HG03342 (cell line): Measurements from ENCODE around the gene GPER1.

Experiments
- ATAC-seq: cut with Tn5 transposase; IDR thresholded peaks from one replicate; pipeline ENCODE4 v1.9.1; 2021; ENCODE audit warnings: mild to moderate bottlenecking, moderate library complexity; ENCODE audit not compliant: unreplicated experiment

GPER1 gene

DNA sequence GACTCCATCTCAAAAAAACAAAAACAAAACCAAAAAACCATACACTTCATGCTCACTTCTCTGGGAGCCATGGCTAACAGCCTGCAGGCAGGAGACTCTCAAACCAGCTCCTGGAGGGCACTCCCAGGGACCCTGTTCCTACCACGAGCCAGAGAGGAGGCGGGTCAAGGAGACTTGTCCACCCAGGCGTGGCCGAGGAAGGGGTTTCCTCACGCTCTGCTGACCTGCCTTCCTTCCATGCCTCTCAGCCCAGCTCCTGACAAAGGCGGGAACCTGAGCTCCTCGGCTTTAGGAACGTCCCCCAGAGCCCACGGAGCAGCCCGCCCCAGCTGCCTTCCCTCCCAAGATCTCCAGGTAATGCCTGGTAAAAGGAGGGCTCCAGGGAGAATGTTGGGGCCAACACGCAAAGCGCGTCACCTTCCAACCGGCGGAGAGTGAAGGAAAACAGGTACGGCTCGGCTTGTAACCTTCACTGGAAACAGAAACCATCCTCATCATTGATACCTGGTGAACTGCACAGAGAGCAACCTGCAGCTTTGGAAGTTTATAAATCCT, 34.0 kb upstream of the GPER1 start:
- ATAC-seq: no peak

DNA sequence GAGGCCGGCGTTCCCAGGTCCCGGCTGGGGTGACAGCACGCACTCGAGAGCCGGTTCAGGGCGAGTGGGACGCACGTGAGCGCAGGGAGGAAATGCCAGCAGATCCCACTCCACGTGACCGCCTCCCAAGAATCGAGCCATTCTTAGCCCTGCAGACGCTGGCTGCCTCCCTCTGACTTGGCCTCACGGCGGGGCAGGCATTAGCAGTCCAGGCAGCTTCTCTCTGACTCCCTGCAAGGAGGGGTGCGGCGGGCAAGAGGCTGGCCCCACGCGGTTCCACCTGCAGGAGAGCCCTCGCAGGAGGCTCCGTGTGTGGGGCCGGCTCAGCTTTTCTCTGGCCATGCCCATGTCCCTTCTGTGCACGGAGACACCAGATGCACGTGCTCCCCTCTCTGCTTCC, 33.5 kb upstream of the GPER1 start:
- no peak for ATAC-seq

DNA sequence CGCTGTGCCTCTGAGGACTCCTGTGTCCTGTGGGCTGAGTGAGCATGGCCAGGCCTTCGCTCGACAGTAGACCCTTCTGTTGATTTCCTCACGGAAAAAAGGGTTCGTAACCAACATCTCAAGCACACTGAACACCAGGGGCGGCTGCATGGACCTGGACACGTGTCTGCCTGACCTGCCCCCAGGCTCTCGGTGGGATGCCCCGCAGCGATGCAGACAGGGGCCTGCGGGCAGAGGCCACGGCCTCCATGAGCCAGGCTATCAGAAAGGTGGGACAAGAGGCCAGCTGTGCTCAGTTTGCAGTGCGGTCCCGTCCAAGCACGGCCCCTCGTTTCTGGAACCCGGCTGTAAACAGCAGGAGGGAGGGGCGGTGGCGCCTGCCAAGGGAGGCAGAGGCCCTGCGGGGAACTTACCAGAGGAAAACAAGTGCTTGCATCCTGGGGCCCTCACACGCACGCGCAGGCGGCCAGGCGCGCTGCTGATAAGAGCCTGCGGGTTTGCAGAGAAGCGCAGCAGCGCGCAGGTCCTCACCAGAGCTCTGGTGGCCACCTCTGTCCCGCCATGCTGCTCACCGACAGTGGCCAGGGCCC, 33.0 kb upstream of the GPER1 start:
- ATAC-seq: no peak

DNA sequence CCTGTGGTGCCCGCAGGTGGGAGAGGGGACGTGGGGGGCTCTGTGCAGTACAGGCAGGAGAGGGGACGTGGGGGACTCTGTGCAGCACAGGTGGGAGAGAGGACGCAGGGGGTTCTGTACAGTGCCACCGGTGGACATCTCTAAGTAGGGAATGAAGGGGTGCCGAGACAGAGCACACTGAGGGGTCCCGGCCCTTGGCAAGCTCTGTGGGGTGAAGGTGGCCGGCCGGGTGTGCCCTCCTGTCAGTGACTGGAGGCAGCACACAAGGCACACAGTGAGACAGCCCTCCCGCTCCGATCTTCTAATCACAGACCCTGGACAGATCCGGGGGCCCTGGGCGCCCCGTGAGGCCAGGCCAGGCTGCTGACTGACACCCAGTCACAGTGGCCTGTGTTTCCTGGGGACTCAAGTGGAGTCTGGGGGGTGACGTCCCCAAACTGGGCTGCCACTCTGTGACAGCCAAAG, 32.4 kb upstream of the GPER1 start:
- ATAC-seq: no peak

DNA sequence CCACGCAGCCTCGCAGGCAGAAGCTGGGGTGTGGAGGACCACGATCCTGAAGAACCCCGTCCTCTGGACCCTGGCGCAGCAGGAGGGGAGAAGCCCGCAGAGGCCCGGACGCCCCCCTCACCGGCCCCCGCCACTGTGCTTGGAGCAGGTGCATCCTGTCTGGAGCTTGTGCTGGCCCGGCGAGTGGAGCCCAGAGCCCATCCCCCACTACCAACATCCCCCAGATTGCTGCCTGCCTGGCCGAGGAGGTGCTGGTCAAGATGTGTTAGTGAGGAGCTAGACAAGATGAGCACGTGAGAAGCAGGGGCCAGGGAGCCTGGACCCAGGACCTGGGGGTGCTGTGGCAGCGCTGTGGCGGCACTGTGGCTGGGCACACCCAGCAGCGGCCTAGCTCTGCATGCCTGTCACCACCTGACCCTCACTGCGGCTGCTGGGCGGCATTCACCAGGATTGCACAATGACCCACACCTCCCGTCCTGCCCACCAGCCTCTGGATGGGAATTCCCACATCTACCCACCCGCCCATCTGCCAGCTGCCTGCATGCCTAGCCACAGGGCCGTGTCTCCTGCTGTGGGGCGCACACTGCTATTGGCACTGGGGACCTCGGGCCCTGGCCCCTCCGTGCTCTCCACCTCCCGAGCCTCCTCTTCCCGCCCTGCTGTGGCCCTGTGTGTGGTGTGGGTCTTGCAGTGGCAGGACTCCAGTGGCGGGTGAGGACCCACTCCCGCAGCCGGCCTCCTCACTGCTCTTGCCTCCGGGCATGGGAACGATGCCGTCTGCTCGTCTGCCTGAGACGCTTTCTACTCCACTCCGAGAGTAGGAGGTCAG, 31.7 kb upstream of the GPER1 start:
- ATAC-seq: no peak

DNA sequence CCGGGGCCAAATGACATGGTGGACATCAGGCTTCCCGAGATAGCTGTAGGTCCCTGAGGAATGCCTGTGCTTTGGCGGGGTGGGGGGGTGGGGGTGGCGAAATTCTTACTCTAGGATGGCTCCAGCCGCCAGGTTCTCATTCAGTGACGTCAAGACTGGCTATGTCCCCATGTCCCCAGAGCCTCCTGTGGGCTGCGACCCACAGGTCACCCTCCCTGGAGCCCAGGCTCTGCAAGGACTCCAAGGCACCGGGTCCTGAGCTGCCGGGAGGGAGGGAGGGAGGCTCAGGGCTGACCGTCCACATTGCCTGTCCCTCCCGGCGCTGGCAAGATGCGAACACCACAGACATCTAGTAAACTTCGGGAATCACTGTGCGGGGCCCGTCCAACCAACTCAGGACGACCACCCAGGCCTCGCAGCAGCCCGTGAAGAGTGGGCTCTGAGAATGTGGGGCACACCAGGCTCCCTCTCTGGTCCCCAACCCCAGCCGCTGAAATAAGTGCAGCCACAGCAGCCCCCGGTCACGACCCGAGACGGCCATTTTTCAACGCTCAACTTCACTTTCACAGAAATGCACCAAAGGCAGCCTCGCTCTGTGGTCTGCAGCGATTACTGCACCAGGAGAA, 31.0 kb upstream of the GPER1 start:
- ATAC-seq: no peak

DNA sequence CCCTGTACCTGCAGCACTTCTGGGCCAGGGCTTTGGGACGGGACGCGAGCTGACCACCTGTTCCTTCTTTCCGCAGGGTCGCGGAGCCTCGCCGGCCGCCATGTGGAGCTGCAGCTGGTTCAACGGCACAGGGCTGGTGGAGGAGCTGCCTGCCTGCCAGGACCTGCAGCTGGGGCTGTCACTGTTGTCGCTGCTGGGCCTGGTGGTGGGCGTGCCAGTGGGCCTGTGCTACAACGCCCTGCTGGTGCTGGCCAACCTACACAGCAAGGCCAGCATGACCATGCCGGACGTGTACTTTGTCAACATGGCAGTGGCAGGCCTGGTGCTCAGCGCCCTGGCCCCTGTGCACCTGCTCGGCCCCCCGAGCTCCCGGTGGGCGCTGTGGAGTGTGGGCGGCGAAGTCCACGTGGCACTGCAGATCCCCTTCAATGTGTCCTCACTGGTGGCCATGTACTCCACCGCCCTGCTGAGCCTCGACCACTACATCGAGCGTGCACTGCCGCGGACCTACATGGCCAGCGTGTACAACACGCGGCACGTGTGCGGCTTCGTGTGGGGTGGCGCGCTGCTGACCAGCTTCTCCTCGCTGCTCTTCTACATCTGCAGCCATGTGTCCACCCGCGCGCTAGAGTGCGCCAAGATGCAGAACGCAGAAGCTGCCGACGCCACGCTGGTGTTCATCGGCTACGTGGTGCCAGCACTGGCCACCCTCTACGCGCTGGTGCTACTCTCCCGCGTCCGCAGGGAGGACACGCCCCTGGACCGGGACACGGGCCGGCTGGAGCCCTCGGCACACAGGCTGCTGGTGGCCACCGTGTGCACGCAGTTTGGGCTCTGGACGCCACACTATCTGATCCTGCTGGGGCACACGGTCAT, 30.3 kb upstream of the GPER1 start:
- ATAC-seq: no peak

DNA sequence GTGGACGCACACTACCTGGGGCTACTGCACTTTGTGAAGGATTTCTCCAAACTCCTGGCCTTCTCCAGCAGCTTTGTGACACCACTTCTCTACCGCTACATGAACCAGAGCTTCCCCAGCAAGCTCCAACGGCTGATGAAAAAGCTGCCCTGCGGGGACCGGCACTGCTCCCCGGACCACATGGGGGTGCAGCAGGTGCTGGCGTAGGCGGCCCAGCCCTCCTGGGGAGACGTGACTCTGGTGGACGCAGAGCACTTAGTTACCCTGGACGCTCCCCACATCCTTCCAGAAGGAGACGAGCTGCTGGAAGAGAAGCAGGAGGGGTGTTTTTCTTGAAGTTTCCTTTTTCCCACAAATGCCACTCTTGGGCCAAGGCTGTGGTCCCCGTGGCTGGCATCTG, 29.6 kb upstream of the GPER1 start:
- ATAC-seq: no peak

DNA sequence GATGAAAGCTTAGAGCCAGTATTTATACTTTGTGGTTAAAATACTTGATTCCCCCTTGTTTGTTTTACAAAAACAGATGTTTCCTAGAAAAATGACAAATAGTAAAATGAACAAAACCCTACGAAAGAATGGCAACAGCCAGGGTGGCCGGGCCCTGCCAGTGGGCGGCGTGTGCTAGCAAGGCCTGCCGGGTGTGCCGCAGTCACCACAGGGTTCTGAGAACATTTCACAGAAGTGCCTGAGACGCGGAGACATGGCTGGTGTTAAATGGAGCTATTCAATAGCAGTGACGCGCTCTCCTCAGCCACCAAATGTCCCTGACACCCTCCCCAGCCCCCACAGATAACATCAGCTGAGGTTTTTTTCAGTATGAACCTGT, 29.1 kb upstream of the GPER1 start:
- no peak for ATAC-seq

DNA sequence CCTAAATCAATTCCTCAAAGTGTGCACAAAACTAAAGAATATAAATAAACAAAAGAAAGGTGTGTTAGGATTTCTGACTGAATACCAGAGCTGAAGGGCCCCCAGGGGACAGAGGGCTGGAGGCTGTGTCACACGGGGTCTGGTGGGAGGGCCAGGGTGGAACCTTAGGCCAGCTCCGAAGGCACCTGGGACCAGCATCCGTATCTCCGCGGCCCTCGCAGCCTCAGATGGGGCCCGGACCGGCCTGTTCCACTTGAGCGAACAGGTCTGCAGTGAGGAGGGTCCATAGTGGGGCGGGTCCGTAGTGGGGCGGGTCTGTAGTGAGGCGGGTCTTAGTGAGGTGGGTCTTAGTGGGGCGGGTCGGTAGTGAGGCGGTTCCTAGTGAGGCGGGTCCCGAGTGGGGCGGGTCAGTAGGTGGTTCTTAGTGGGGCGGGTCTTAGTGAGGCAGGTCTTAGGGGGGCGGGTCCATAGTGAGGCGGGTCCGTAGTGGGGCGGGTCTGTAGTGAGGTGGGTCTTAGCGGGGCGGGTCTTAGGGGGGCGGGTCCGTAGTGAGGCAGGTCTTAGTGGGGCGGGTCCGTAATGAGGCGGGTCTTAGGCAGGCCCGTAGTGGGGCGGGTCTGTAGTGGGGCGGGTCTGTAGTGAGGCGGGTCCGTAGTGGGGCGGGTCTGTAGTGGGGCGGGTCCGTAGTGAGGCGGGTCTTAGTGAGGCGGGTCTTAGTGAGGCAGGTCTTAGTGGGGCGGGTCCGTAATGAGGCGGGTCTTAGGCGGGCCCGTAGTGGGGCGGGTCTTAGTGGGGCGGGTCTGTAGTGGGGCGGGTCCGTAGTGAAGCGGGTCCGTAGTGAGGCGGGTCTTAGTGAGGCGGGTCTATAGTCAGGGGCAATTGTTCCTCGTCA, 28.5 kb upstream of the GPER1 start:
- ATAC-seq: no peak

DNA sequence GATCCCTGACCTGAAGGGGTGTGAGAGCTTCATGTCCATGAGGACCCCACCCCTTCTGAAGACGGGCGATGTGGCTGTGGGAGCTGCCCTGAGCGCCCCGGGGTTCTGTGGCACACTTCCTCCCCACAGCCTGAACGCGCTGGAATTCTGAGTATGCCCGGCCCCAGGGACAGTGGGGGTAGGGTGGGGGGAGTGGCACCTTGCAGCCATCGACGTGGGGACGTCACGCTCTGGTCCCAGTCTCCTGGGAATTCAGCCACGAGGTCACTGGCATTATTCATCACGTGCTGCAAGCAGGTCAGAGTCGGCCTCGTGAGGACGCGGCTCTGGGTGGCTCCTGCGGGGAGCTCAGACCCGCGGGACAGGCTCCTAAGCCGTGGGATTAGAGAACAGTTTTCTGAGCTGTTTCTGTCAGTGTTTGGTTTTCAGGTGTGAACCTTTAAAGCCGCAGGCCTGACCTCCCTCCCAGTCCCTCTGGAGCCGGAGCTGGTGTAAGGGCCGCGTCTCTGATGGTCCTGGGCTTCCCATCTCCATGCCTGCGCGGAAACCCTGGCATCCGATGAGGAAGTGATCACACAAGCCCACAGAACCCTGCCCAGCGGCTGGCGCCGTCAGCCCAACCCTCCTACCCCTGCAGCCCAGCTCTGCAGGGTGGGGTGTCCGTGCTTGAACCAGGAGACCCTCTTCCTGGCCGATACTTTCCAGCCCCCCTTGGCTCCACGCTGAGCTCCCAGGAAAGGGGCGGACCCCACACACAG, 27.4 kb upstream of the GPER1 start:
- ATAC-seq: no peak

DNA sequence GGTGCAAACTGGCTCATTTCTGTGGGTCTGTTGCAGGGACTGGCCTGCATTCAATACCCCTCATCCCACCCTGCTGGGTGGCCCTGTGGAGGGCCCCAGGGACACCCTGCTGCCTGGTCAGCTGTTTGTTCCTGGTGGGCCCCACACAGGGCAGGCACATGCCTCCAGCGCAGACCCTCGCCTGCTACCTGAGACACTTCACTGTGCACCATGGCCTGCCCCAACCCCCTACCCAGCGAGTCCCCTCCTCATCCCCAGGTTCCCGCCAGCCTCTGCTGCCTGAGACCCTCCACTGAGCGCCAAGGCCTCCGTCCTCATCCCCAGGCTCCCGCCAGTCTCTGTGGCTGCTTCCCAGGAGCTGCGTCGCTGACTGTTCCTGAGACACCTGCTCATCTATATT, 26.7 kb upstream of the GPER1 start:
- no peak for ATAC-seq

DNA sequence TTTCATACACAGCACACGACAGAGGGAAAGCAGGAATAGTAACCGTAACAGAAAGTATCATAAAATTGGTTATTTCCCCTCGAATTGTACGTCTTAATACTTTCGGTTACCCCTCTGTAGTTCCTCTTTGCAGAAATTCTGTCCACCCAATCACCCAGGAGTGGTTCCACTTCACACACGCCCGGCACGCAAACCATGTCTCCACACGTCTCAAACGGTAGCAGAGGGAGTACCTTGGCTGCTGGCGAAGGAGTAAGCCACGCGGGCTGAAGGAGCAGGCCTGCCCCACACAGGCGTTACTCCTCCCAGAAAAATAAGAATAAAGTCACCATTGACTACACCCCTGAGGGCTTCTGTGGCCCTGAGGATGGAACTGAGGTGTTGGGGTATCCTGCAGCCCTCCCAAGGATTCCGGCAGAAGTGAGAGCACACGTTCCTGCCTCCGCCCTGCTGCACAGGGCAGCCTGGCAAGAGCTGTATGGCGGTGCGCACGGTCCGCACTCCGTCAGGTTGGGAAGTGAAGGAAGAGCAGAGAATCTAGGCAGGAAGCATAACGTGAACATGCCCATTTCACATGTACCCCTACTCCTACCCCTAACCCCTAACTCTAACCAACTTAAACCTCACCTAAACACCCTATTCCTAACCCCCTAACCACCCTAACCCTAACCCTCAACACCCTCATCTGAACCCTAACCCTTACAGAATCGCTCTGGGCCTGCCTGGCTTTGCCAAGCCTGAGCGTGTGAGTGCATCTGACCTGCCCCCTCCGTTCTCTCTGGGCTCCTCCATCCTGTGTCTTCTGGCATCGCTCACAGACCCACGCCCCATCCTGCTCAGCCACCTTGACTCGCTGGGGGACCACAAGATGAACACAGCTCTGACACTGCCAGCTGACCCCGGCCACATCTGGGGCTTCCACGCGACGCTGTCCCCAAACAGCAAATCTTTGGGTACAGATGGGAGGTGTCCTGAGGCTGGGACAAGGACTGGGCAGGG, 25.3 kb upstream of the GPER1 start:
- peak; percentile 47 for ATAC-seq

DNA sequence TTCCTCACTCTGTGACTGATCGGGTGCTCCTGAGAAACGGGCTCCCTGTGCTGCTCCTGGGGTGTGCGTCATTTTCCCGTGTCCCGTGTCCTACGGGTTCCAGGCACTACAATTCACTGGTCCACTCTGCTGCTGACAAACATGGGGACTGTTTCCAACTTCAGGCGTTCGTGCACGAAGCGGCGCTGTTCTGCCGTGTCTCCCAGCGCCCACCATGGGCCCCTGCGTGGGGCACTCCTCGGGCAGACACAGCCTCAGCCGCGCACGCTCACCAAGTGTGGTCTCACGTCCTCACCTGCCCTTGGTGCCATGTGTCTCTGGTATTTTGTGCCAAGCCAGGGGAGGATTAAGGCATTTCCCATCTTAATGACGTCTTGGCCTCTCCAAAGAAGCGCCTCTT, 24.6 kb upstream of the GPER1 start:
- ATAC-seq: no peak

DNA sequence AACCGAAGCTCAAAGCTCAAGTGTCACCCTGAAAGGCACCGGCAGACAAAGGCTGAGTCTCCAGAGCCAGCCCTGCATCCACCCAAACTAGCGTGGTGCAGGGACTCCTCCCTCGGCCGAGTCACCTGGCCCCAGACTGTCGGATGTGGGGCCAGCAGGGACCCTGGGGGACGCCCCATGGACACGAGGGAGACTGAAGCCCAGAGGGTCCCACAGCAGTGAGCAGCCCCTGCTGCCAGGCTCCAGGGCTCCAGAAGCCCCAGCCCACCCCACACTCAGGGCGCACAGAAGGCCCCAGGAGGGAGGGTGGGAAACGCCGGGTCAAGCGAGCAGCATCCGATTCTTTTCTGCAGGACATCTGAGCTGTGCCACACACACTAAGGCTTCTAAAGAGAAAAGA, 23.3 kb upstream of the GPER1 start:
- ATAC-seq: no peak

DNA sequence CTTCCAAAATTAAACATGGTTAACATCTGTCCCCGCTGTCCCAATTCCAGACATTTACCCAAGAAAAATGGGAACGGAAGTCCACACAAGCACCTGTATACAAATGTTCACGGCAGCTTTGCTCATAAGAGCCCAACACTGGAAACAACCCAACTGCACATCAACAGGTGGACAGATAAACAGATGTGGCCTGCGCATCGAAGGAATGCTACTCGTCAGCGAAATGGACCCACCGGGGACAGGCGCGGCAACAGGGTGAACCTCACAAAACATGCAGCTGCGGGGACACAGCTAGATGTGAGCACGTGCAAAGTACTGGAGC, 22.7 kb upstream of the GPER1 start:
- no peak for ATAC-seq

DNA sequence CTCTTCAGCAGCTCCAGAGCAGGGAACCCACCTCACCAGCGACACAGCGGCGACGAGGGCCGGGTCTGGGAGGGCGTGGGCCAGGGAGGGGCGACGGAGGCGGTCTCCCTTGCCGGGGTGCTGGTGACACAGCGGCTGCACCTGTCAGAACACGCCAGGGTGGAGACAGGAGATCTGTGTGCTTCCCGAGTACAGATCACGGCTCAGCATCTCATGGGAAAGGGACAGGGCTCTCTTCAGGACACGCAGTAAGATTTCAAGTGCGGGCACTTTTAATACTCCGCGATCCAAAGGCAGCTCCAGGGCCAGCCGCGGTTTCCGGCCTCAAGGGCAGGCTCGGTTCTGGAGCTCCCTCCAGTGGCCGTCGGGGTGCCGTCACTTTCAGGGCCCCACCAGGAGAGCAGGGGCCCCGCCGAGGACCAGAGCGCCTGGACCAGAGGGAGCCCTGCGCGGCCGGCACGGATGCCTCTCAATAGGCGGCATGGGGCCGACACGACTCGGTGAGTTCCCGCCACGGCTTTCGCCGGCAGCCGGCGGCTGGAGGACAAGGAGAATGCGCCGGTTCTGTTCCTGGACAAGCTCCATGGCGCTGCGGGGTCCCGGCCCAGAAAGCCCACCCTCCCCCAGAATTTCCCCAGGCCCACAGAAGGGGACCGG, 22.2 kb upstream of the GPER1 start:
- ATAC-seq: peak; percentile 52

DNA sequence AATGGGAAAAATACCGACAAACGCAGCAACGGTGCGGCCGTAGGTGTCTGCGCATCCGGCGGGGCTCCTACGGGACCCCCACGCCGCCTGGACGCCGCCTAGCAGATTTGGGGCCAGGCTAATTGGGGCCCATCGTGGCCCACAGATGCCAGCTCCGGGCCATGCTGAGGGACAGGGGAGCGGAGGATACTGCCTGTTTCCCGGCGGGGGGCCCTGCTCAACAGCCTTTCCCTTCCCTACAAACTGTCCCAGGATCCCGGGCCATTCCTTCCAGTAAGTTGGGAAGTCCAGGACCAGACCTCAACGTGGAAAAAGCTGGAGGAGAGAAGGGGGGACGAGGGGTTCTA, 21.7 kb upstream of the GPER1 start:
- ATAC-seq: no peak
